ENCODE data around the gene MSH3. TPM values are rescaled to one million over a fixed set of nuclear protein-coding genes. Genes with fewer than 3 reads are reported as not detected.

The MSH3 gene
- total and polyA plus RNA-seq, 2 of the 8 experiments (the other 6 are each of a cell fraction or from before 2014, with no cell fraction given) = 3.6 to 22.6 TPM

- POLR2A ChIA-PET (ENCODE audit: partially characterized antibody) = no interaction called here
- DNase-seq (ENCODE audit: low read depth in 1 of 2, low spot score in 2 of 2) = no peak
Measured at GRCh38 chr5:80747922-80748321, 93.5 kb downstream of the MSH3 start.

More at GRCh38 chr5:80747922-80748321, 93.5 kb downstream of the MSH3 start:
- H3K56ac ChIP-seq (replicated peaks; ENCODE audit: insufficient read length, low read depth, low read length) = no peak overlapping the region
- no peaks in the 10 kb centered on the region for H4K20me1 ChIP-seq (replicated peaks in 1 of 2; ENCODE audit: control insufficient read depth in 1 of 2, insufficient read depth in 2 of 2, low read length in 2 of 2)
- no peak overlapping the region for H2BK120ac ChIP-seq (replicated peaks; ENCODE audit: low read depth, low read length)
- H3K27ac ChIP-seq (ENCODE audit: low read depth, low read length) = no peak overlapping the region
- peak in 1 of 2 experiments; percentile 14 for TF ChIP-seq BCL11A (IDR thresholded peaks at IDR 0.05; ENCODE audit: low read depth in 2 of 2, low read length in 2 of 2)
- TF ChIP-seq HDAC2 (IDR thresholded peaks at IDR 0.05; ENCODE audit: borderline replicate concordance in 1 of 2, low read depth in 2 of 2, low read length in 2 of 2) = 0 out of 4 replicates have a peak, but pooled peaks of 1 of the 2 experiments have one; percentile 76
- no peak for TF ChIP-seq FOSL1 (IDR thresholded peaks at IDR 0.05; ENCODE audit: insufficient read depth, low read depth, low read length)
- peak; percentile 18 for TF ChIP-seq NANOG (IDR thresholded peaks at IDR 0.05; ENCODE audit: insufficient read depth, low read depth, low read length, poor library complexity, severe bottlenecking)
- TF ChIP-seq EZH2 (IDR thresholded peaks at IDR 0.05; ENCODE audit: low read depth, low read length, severe bottlenecking) = no peak
- no peak overlapping the region for H2AFZ ChIP-seq (ENCODE audit: low read length)
- H3K36me3 ChIP-seq (ENCODE audit: control insufficient read depth in 2 of 4, insufficient read depth in 4 of 4, low read length in 3 of 4) = peaks cover 0 to 6% (median 1%) of the 10 kb centered on the region in 4 experiments; a peak in 4 of 8 replicates
- H2BK12ac ChIP-seq (ENCODE audit: low read depth, low read length) = no peak overlapping the region
- FAIRE-seq = no peak
- no peaks in the 10 kb centered on the region for H3K27me3 ChIP-seq (replicated peaks in 1 of 4; ENCODE audit: control insufficient read depth in 3 of 4, extremely low read depth in 1 of 4, insufficient read depth in 3 of 4, low read length in 3 of 4)
- H2BK20ac ChIP-seq (ENCODE audit: low read length) = no peak overlapping the region
- H3K79me1 ChIP-seq (ENCODE audit: low read depth, low read length) = no peaks in the 10 kb centered on the region
- peak overlapping the region; percentile 31 to 63; a peak in 3 of 4 replicates for H3K4me2 ChIP-seq (ENCODE audit: insufficient read depth in 1 of 2, low read depth in 2 of 2, low read length in 2 of 2)
- no peak overlapping the region for H4K5ac ChIP-seq (ENCODE audit: insufficient read length, low read depth, low read length)
- 58% methylated on average over 3 of the region's 3 CpGs; no CpG with 5 or more reads in 1 of the 2 experiments for WGBS, 2 experiments (ENCODE audit: extremely low coverage in 1 of 2, insufficient coverage in 1 of 2, insufficient read length in 1 of 2, insufficient replicate concordance in 2 of 2, low coverage in 1 of 2, low lambda C conversion rate in 2 of 2, missing lambda C conversion rate in 1 of 2)
- CTCF ChIA-PET (ENCODE audit: partially characterized antibody) = no interaction called here
- H3K23me2 ChIP-seq (ENCODE audit: low read depth, low read length) = no peaks in the 10 kb centered on the region
- H3K18ac ChIP-seq (ENCODE audit: extremely low read depth, low read length) = no peak overlapping the region
- H2AK5ac ChIP-seq (ENCODE audit: low read depth, low read length) = no peak overlapping the region
- no peak overlapping the region for H3K14ac ChIP-seq (ENCODE audit: insufficient read length)
- H3K9ac ChIP-seq (replicated peaks in 1 of 4; ENCODE audit: extremely low read depth in 1 of 4, low read depth in 3 of 4, low read length in 3 of 4) = no peak overlapping the region
- no peak overlapping the region for H3K4ac ChIP-seq (replicated peaks; ENCODE audit: insufficient read length, low read depth, low read length)
- no peak overlapping the region for H4K8ac ChIP-seq (ENCODE audit: extremely low read depth, insufficient read depth, low read length)
- H4K91ac ChIP-seq (replicated peaks; ENCODE audit: insufficient read length, low read length) = no peak overlapping the region
- no peak overlapping the region for H2BK5ac ChIP-seq (ENCODE audit: low read depth, low read length)
- H3K4me3 ChIP-seq (ENCODE audit: extremely low read depth in 1 of 4, insufficient read depth in 2 of 4, low read depth in 3 of 4, low read length in 4 of 4) = peak overlapping the region in 1 of 4 experiments; percentile 26; a peak in 1 of 8 replicates
- no peaks in the 10 kb centered on the region for H3K9me3 ChIP-seq (ENCODE audit: insufficient read depth in 2 of 2, low read depth in 1 of 2, low read length in 1 of 2)
- H3K23ac ChIP-seq (ENCODE audit: insufficient read length) = no peak overlapping the region
- no peak overlapping the region for H2BK15ac ChIP-seq (ENCODE audit: low read length)
- peaks cover 0 to 6% (median 1%) of the 10 kb centered on the region in 4 experiments; a peak in 3 of 7 replicates for H3K4me1 ChIP-seq (replicated peaks in 1 of 4; ENCODE audit: control insufficient read depth in 3 of 4, insufficient read depth in 4 of 4, low read length in 3 of 4)
- no peaks in the 10 kb centered on the region for H3K79me2 ChIP-seq (ENCODE audit: control insufficient read depth in 1 of 2, insufficient read depth in 2 of 2, low read length in 2 of 2)

Data from H1 (cell line).